Ovary (tissue), 9 donors: ENCODE measurements around the gene FLII. TPM values are rescaled to one million over a fixed set of nuclear protein-coding genes. Genes with fewer than 3 reads are reported as not detected.

ENCODE experiments used
- DNase-seq, 5 donors: peaks; one replicate each; pipeline ENCODE4 v3.0.0-alpha.2; 2019 to 2020
- H3K27ac ChIP-seq, 2 donors: fragments of 200-600 bp; one replicate each; pipeline versions ENCODE4 v1.5.1 to v1.8.0; 2019 to 2022
- H3K27me3 ChIP-seq: fragments of 200-600 bp; one replicate; pipeline ENCODE4 v1.8.0; 2022
- H3K36me3 ChIP-seq: fragments of 200-600 bp; sonication (generic); one replicate; pipeline ENCODE4 v1.5.1; 2019
- H3K4me1 ChIP-seq: one replicate; pipeline ENCODE4 v1.8.1; 2013; ENCODE audit warnings: mild to moderate bottlenecking, moderate library complexity; ENCODE audit not compliant: insufficient read depth
- H3K4me3 ChIP-seq: fragments of 200-600 bp; sonication (generic); one replicate; pipeline ENCODE4 v1.5.1; 2017
- H3K9me3 ChIP-seq, 2 donors: fragments of 200-600 bp in 1 of 2; sonication (generic) in 1 of 2; one replicate each; pipeline versions ENCODE4 v1.5.1 to v1.8.1; 2013 to 2019; ENCODE audit warnings: mild to moderate bottlenecking in 1 of 2, moderate library complexity in 1 of 2
- EP300 ChIP-seq: sonication (generic); formaldehyde crosslinking; IDR thresholded peaks from one replicate; pipeline ENCODE4 v1.6.1; 2017; ENCODE audit warnings: antibody characterized with exemption
- POLR2A ChIP-seq: fragments of 450-650 bp; IDR thresholded peaks from one replicate; pipeline ENCODE4 v1.6.1; 2017; ENCODE audit warnings: antibody characterized with exemption, mild to moderate bottlenecking, moderate library complexity
- WGBS, 3 donors: extraction: QIAGEN DNeasy Blood & Tissue Kit in 1 of 3; methylation state at CpG; one replicate each; pipeline versions ENCODE4 v1.1.5 to v1.1.7; 2013 to 2017; 5-methylcytosine and 5-hydroxymethylcytosine counted together
- intact Hi-C, 4 donors: fragments of 100-400 bp; cut with DNase I; formaldehyde crosslinking; loops; one replicate each; pipeline versions ENCODE4 v1.11.0 to v1.15.1; 2022 to 2023
- polyA plus RNA-seq, 2 donors: library from polyadenylated mRNA; stranded (reverse); fragments of 200-250 nt in 1 of 2; fragments of 350-450 nt in 1 of 2; fragmentation: Illumina TruSeq in 1 of 2; extraction: RNeasy Lipid Tissue Mini Kit (QIAGEN cat#74804) in 1 of 2; gene quantifications; one replicate each; pipeline ENCODE4 v1.2.3, GENCODE V29; 2013 to 2014
- total RNA-seq, 7 donors: library from RNA; depleted of rRNA in 2 of 7; stranded (reverse); fragments of >200 nt in 2 of 7; fragmentation: NEBNext Ultra II Directional in 3 of 7; extraction: Animal tissue kit (Norgen Biotek cat#: 25700) in 3 of 7; gene quantifications; one replicate each; pipeline versions ENCODE4 v1.1.0 to v1.2.4, GENCODE V29; 2016 to 2023
- TF ChIP-seq, protein P1 (sequence below), 3 donors: fragments of 450-650 bp in 2 of 3; fragments of 200-600 bp in 1 of 3; IDR thresholded peaks; one replicate each; pipeline versions ENCODE4 v1.5.1 to v1.8.0; 2016 to 2022; ENCODE audit warnings: antibody characterized with exemption in 3 of 3, mild to moderate bottlenecking in 1 of 3
- donor health status: DM: no; HTN: no; CAD: no; lungs with moderate emphysema.
- donor health status: DM: no; HTN: no; CAD: no.
- donor health status: Bipolar disorder and iron deficiency.
- donor health status: DM: yes; HTN: yes; CAD: no.
- donor health status: DM: no; HTN: no; CAD: no.
- donor health status: DM: yes; HTN: yes; CAD: no.

The FLII gene
- total and polyA plus RNA-seq, 9 donors, result 127 to 245 (median 163) TPM

GRCh38 chr17:18261146-18261515 is 2.6 kb upstream of the FLII start:
- Histone ChIP-seq H3K27ac (peak overlapping the region; percentile 89 to 96), H3K4me1 (peaks cover 17% of the 10 kb centered on the region), H3K9me3 (no peaks in the 10 kb centered on the region), H3K4me3 (peak overlapping the region; percentile 90), H3K36me3 (no peaks in the 10 kb centered on the region), H3K27me3 (no peaks in the 10 kb centered on the region)
- 1% methylated on average over 16 of the region's 16 CpGs for WGBS, 3 donors
- TF ChIP-seq EP300 (no peak), POLR2A (no peak)
- TF ChIP-seq, protein P1, sequence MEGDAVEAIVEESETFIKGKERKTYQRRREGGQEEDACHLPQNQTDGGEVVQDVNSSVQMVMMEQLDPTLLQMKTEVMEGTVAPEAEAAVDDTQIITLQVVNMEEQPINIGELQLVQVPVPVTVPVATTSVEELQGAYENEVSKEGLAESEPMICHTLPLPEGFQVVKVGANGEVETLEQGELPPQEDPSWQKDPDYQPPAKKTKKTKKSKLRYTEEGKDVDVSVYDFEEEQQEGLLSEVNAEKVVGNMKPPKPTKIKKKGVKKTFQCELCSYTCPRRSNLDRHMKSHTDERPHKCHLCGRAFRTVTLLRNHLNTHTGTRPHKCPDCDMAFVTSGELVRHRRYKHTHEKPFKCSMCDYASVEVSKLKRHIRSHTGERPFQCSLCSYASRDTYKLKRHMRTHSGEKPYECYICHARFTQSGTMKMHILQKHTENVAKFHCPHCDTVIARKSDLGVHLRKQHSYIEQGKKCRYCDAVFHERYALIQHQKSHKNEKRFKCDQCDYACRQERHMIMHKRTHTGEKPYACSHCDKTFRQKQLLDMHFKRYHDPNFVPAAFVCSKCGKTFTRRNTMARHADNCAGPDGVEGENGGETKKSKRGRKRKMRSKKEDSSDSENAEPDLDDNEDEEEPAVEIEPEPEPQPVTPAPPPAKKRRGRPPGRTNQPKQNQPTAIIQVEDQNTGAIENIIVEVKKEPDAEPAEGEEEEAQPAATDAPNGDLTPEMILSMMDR (IDR thresholded peaks at IDR 0.05), result no peak
- peak; percentile 58 to 72 (median 66) for DNase-seq
- intact Hi-C loops, result no loop called here

DNA sequence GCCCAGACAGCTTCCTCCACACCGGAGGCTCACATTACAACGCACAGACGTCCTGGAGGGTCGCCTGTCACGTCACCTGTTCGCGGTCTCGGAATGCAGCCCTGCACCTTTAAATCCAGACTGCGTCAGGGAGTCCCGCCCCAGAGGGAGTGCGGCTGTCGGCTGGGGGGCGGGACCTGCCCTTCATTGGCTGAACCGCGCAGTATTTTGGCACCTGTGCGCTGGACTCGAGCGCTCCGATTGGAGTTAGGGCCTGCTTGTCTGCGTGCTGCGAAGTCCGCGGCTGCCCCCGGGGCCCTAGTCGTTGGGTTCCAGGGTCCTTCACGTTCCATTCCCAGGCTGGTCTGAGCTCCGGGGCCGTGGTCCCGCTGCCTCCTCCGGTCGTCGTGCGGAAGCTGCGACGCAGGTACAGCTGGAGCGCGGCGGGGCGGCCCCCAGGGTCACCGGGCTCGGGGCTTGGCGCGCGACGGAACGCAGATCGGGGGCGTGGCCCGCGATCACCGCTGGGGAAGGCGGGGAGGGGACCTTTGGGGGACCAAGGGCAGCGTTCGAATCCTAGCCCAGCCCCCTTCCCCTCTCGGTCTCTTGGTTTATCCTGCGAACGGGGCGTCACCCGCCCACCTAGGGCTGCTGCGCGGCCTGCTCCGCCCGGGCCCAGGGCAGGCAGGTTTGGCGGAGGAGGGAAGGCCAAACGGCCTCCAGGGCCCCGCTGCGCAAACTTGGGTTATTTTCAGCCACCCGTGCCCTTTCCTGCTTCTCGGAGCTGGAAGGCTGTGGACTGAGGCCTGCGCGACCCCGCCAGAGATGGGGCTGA is 2.0 kb upstream of the FLII start, which contains the start of gene MIEF2:
MIEF2 (plus strand) TSS at position 331 of the 814 bp plus-strand sequence. CDS start 2,059 bp downstream, outside the sequence.
- Histone ChIP-seq H3K36me3 (no peaks in the 10 kb centered on the region), H3K4me1 (peaks cover 17% of the 10 kb centered on the region), H3K27ac (peak within 1 kb of the TSS; percentile 89 to 96), H3K9me3 (no peaks in the 10 kb centered on the region), H3K27me3 (no peaks in the 10 kb centered on the region), H3K4me3 (peak within 1 kb of the TSS; percentile 90)
- peak; percentile 95 to 96 (median 96) for DNase-seq
- WGBS, 3 donors, result 0% methylated on average over 37 to 72 of the region's 72 CpGs
- TF ChIP-seq POLR2A (peak; percentile 46), EP300 (no peak)
- TF ChIP-seq, protein P1 (IDR thresholded peaks at IDR 0.05), result no peak
- intact Hi-C loops, result no loop called here

DNA sequence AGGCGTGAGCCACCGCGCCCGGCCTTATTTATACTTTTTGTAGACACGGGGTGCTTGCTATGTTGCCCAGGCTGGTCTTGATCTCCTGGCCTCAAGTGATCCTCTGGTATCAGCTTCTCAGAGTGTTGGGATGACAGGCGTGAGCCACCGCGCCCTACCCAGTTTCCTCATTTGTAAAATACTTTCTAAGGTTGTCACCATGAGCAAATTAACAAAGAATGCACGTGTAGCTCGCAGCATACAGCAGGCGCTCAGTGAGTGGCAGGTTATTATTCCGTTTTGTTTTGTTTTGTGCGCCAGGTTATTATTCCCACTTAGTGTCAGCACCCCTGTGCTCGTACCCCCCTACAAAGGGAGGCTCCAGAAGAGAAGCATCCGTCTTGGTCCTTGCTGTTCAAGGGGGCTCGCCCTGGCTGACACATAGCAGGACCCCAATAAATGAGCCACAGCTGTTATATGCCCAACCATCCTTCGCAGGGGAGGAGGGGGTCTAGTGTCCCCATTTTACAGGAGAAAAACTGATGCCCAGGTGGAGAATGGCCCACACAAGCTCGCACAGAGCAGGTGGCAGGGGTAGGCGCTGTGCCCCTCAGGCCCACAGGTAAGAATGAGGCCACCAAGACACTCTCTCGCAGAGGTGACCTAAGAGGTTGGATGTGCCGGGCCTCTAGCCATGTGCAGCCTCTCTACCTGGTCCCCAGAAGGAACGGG is 1.2 kb upstream of the FLII start:
- Histone ChIP-seq H3K9me3 (no peaks in the 10 kb centered on the region), H3K36me3 (no peaks in the 10 kb centered on the region), H3K27me3 (no peaks in the 10 kb centered on the region), H3K27ac (peak overlapping the region; percentile 89 to 96), H3K4me3 (peak overlapping the region; percentile 90), H3K4me1 (peaks cover 17% of the 10 kb centered on the region)
- WGBS, 3 donors, result 57 to 62% (median 58%) methylated on average over 22 of the region's 22 CpGs
- no peak for DNase-seq
- TF ChIP-seq EP300, result no peak
- TF ChIP-seq, protein P1 (IDR thresholded peaks at IDR 0.05), result no peak
- no peak for TF ChIP-seq POLR2A
- intact Hi-C loops, result no loop called here

GRCh38 chr17:18257982-18258355 is 569 bp downstream of the FLII start:
- 0 to 1% (median 1%) methylated on average over 10 to 16 of the region's 16 CpGs for WGBS, 3 donors
- H3K4me3 ChIP-seq, result peak overlapping the region; percentile 93
- no peaks in the 10 kb centered on the region for H3K9me3 ChIP-seq
- peak in 3 of 5 donors; percentile 61 to 71 (median 68) for DNase-seq
- TF ChIP-seq, protein P1 (IDR thresholded peaks at IDR 0.05), result no peak
- TF ChIP-seq EP300 (no peak), POLR2A (no peak)
- intact Hi-C loops, result no loop called here
- H3K27me3 ChIP-seq, result no peaks in the 10 kb centered on the region
- H3K4me1 ChIP-seq, result peaks cover 17% of the 10 kb centered on the region
- H3K36me3 ChIP-seq, result no peaks in the 10 kb centered on the region
- H3K27ac ChIP-seq, result peak overlapping the region; percentile 45 to 90
